Prostate gland (tissue), 2 donors: ENCODE measurements around the gene LAMB1.

Experiments
- POLR2A ChIP-seq: fragments of 450-650 bp; IDR thresholded peaks from one replicate; pipeline ENCODE4 v1.6.1; 2016; ENCODE audit warnings: antibody characterized with exemption, mild to moderate bottlenecking
- POLR2AphosphoS5 ChIP-seq: sonication (generic); formaldehyde crosslinking; IDR thresholded peaks from one replicate; pipeline ENCODE4 v1.6.1; 2017; ENCODE audit warnings: antibody characterized with exemption
- TF ChIP-seq, protein P1 (sequence below), 4 experiments: fragments of 200-600 bp in 2 of 4; fragments of 450-650 bp in 2 of 4; sonication (generic) in 2 of 4; IDR thresholded peaks; 1 replicate in 3 of 4; 2 replicates in 1 of 4; pipeline ENCODE4 v1.5.1; 2016 to 2019; ENCODE audit warnings: antibody characterized with exemption in 4 of 4, mild to moderate bottlenecking in 2 of 4, moderate library complexity in 2 of 4

DNA sequence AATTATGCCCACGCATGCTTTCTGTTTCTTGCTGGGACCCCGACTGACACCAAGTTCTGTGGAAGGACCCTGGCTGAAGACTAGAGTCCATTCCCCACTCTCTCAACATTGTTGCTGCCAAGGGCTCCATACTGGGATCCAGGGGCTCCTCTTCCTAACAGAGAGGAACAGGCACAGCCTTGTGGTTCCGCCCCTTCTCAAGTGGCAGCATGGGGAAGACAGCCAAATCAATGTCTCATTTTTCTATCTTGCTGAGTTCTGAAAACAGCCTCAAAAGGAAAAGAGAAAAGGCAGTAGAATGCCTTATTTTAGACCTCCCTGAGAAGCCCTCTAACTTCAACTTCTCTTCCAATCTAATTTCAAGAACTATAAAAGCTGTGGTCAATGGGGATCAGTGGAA, 23.7 kb upstream of the LAMB1 start:
- TF ChIP-seq, protein P1, sequence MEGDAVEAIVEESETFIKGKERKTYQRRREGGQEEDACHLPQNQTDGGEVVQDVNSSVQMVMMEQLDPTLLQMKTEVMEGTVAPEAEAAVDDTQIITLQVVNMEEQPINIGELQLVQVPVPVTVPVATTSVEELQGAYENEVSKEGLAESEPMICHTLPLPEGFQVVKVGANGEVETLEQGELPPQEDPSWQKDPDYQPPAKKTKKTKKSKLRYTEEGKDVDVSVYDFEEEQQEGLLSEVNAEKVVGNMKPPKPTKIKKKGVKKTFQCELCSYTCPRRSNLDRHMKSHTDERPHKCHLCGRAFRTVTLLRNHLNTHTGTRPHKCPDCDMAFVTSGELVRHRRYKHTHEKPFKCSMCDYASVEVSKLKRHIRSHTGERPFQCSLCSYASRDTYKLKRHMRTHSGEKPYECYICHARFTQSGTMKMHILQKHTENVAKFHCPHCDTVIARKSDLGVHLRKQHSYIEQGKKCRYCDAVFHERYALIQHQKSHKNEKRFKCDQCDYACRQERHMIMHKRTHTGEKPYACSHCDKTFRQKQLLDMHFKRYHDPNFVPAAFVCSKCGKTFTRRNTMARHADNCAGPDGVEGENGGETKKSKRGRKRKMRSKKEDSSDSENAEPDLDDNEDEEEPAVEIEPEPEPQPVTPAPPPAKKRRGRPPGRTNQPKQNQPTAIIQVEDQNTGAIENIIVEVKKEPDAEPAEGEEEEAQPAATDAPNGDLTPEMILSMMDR (IDR thresholded peaks at IDR 0.05): no peak
- TF ChIP-seq POLR2A (no peak), POLR2AphosphoS5 (no peak)
